Activated B cell treated with CpG ODN at 0.5 μM for 24 hours (primary cell): ENCODE data around the gene OLFML2B. TPM values are rescaled to one million over a fixed set of nuclear protein-coding genes. Genes with fewer than 3 reads are reported as not detected.

Source experiments
- ATAC-seq: fragments of 200-7000 bp; cut with Tn5 transposase; one replicate; pipeline ENCODE4 v1.10.0; 2021; ENCODE audit warnings: low read depth, mild to moderate bottlenecking, moderate library complexity
- CTCF ChIA-PET: fragments of 350-600 bp; sonication (Branson Sonifier 250); formaldehyde crosslinking; loops from one replicate; lab custom pipeline; 2021; ENCODE audit warnings: antibody characterized with exemption; lab: Charles Lee
- POLR2A ChIA-PET: fragments of 350-600 bp; sonication (Branson Sonifier 250); formaldehyde crosslinking; loops from one replicate; lab custom pipeline; 2021; ENCODE audit warnings: antibody characterized with exemption; lab: Charles Lee
- DNase-seq: peaks from one replicate; pipeline ENCODE4 v3.0.0; 2022
- H3K27ac Mint-ChIP-seq: one replicate; pipeline ENCODE4 v1.8.0; 2020; ENCODE audit warnings: mixed read lengths
- H3K27me3 Mint-ChIP-seq: one replicate; pipeline ENCODE4 v1.8.0; 2021; ENCODE audit warnings: mixed read lengths
- H3K36me3 Mint-ChIP-seq: one replicate; pipeline ENCODE4 v1.8.0; 2021; ENCODE audit warnings: low read depth, mixed read lengths
- H3K4me1 Mint-ChIP-seq: one replicate; pipeline ENCODE4 v1.8.0; 2021; ENCODE audit warnings: mixed read lengths
- H3K4me3 Mint-ChIP-seq: one replicate; pipeline ENCODE4 v1.8.0; 2020; ENCODE audit warnings: mild to moderate bottlenecking, mixed read lengths
- H3K9me3 Mint-ChIP-seq: one replicate; pipeline ENCODE4 v1.8.0; 2020; ENCODE audit warnings: mixed read lengths
- CTCF ChIP-seq: fragments of 200-600 bp; IDR thresholded peaks from one replicate; pipeline ENCODE4 v1.8.0; 2022; ENCODE audit warnings: antibody characterized with exemption, mild to moderate bottlenecking
- intact Hi-C: fragments of 100-400 bp; cut with micrococcal nuclease; formaldehyde crosslinking; loops from one replicate; pipeline ENCODE4 v1.15.1; 2024
- total RNA-seq: library from RNA; stranded (reverse); gene quantifications from 2 replicates; pipeline ENCODE4 v1.2.3, GENCODE V29; 2022

Gene OLFML2B
- total RNA-seq, 1 donor from 2014 or later = not detected

GRCh38 chr1:162038624-162039023 lies 15.0 kb upstream of the OLFML2B start:
- Mint-ChIP-seq H3K27ac (no peak overlapping the region), H3K4me1 (no peaks in the 10 kb centered on the region), H3K36me3 (no peaks in the 10 kb centered on the region), H3K9me3 (peaks cover 6% of the 10 kb centered on the region), H3K4me3 (no peak overlapping the region), H3K27me3 (peaks cover 43% of the 10 kb centered on the region)
- DNase-seq (no peak), ATAC-seq (no peak)
- CTCF ChIA-PET = interaction anchor here (2.9 kb wide), 1 partner anchor 246 kb away, joined by 12 read pairs; no protein-coding TSS in a partner anchor
- TF ChIP-seq CTCF = no peak
- intact Hi-C loops = no loop called here
- POLR2A ChIA-PET = no interaction called here

- DNase-seq = no peak
- intact Hi-C loops = no loop called here
- Mint-ChIP-seq H3K27ac (no peak overlapping the region), H3K36me3 (no peaks in the 10 kb centered on the region), H3K27me3 (peaks cover 50% of the 10 kb centered on the region), H3K9me3 (no peaks in the 10 kb centered on the region), H3K4me3 (no peak overlapping the region), H3K4me1 (no peaks in the 10 kb centered on the region)
- no peak for ATAC-seq
- TF ChIP-seq CTCF = no peak
- CTCF ChIA-PET = no interaction called here
- POLR2A ChIA-PET = no interaction called here
Observed at GRCh38 chr1:162036163-162036562, 12.5 kb upstream of the OLFML2B start.

- intact Hi-C loops = no loop called here
Observed at GRCh38 chr1:162035241-162035640, 11.6 kb upstream of the OLFML2B start.

GRCh38 chr1:162033428-162033827 lies 9.8 kb upstream of the OLFML2B start:
- Mint-ChIP-seq H3K9me3 (no peaks in the 10 kb centered on the region), H3K4me1 (no peaks in the 10 kb centered on the region), H3K27ac (no peak overlapping the region), H3K36me3 (no peaks in the 10 kb centered on the region), H3K4me3 (no peak overlapping the region), H3K27me3 (peaks cover 39% of the 10 kb centered on the region)
- DNase-seq (no peak), ATAC-seq (no peak)
- no peak for TF ChIP-seq CTCF
- ChIA-PET CTCF (no interaction called here), POLR2A (no interaction called here)
- intact Hi-C loops = no loop called here

More at GRCh38 chr1:162035241-162035640, 11.6 kb upstream of the OLFML2B start:
- ChIA-PET POLR2A (no interaction called here), CTCF (no interaction called here)
- no peaks in the 10 kb centered on the region for H3K9me3 Mint-ChIP-seq
- H3K27ac Mint-ChIP-seq = no peak overlapping the region
- TF ChIP-seq CTCF = no peak
- no peaks in the 10 kb centered on the region for H3K36me3 Mint-ChIP-seq
- peaks cover 45% of the 10 kb centered on the region for H3K27me3 Mint-ChIP-seq
- no peak overlapping the region for H3K4me3 Mint-ChIP-seq
- H3K4me1 Mint-ChIP-seq = no peaks in the 10 kb centered on the region
- ATAC-seq = no peak
- no peak for DNase-seq

GRCh38 chr1:162030759-162031280 lies 7.2 kb upstream of the OLFML2B start:
- ATAC-seq = no peak
- Mint-ChIP-seq H3K4me1 (no peaks in the 10 kb centered on the region), H3K9me3 (no peaks in the 10 kb centered on the region), H3K4me3 (no peak overlapping the region), H3K36me3 (no peaks in the 10 kb centered on the region), H3K27me3 (peaks cover 34% of the 10 kb centered on the region), H3K27ac (no peak overlapping the region)
- ChIA-PET CTCF (no interaction called here), POLR2A (no interaction called here)
- TF ChIP-seq CTCF = no peak
- DNase-seq = no peak
- intact Hi-C loops = no loop called here
